NCI-H510A (cell line): ENCODE results near the gene FSTL5.

Experiments
- DNase-seq: peaks from one replicate; lab custom pipeline; 2025; lab: John Stamatoyannopoulos, UW

FSTL5 gene

DNA sequence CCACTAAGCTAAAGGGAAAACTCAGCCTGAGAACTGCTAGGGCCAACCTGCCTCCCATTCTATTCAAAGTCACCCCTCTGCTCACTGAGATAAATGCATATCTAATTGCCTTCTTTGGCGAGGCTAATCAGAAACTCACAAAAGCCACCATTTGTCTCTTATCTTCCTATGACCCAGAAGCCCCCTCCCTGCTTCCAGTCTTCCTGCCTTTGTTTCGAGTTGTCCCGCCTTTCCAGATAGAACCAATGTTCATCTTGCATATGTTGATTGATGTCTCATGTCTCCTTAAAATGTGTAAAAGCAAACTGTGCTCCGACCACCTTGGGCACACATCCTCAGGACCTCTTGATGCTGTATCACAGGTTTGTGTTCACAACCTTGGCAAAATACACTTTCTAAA is 459.8 kb downstream of the FSTL5 start:
- no peak for DNase-seq

DNA sequence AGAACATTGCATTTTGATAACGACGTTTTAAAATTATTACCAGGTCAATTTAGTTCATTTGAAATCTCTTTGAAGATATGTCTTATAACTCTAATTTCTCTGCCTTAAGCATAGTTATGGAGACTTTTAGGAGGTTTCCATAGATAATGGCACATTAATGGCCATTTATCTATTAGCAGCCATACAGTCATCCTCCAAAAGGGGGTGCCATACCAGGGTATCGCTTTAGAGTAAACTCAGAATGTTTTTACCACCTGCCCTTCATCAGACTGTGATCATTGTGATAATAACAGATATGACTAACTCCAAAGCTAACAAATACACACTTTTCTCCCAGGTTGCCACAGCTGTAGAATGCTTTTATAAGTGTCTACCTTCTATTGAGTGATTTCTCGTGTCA is 461.5 kb downstream of the FSTL5 start:
- DNase-seq = no peak

DNA sequence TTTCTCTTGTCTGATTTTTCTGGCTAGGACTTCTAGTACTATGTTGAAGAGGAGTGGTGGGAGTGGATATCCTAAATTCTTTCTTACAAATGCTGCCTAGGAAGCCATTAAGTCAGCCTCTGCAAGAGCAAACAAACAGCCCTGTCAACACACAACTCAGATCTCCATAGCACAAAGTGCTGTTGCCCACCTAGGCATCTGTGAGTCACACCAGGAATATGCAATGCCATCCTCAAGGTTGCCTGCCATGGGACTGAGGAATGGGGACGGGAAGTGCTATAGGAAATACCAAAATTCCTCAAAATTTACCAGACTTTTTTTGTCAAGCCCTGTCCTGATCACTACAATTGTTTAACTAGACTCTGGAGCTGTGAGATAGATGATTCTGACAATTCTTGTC is 466.9 kb downstream of the FSTL5 start:
- no peak for DNase-seq

DNA sequence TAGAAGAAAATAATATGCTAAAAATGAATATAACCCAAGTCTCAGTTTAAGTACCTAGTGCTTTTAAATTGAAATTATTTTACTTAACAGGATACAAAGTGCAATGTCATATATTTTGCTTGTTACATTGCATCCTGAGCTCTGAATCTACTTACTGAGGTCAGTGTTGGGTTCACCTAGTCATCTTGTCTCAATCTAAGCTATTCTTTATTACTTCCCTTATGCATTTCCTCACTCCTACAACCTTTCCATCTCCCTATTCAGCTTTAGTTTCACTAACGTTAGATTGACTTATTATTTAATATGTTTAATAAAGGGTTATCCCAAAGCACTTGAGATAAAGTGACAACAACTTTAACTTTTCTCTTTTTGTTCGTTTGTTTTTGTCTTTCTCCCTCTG is 483.7 kb downstream of the FSTL5 start:
- DNase-seq = no peak

DNA sequence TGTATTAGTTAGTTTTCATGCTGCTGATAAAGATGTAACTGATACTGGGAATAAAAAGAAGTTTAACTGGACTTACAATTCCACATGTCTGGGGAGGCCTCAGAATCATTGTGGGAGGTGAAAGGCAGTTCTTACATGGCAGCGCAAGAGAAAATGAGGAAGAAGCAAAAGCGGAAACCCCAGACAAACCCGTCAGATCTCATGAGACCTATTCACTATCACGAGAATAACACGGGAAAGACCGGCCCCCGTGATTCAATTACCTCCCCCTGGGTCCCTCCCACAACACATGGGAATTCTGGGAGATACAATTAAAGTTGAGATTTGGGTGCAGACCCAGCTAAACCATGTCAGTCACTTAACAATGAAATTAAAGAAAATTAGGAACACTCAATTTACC is 499.1 kb downstream of the FSTL5 start:
- no peak for DNase-seq

DNA sequence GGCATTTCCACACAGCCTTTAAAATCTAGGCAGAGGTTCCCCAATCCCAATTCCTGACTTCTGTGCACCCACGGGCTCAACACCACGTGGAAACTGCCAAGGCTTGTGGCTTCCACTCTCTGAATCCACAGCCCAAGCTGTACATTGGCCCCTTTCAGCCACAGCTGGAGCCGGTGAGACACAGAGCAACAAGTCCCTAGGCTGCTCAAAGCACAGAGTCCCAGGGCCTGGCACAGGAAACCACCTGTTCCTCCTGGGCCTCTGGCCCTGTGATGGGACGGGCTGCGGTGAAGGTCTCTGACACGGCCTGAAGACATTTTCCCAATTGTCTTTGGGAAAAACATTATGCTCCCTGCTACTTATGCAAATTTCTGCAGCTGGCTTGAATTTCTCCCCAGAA is 500.0 kb downstream of the FSTL5 start:
- DNase-seq = no peak

DNA sequence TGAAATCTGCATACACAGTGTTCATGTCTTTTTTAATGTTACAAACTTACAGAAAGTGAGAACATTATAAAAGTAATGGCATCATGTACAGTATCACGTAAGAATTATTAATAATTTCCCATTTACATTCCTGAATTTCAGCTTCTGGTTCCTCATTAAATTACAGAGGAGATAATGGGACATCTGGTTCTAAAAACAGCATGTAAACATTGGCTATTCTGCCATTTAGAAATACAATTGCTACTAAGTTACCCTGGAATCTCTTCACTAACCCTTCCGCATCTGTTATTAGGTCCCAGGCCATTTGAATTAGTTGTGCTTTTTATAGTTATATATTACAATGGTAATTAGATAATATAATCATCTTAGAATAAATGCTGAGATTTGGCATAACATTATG is 505.1 kb downstream of the FSTL5 start:
- no peak for DNase-seq

DNA sequence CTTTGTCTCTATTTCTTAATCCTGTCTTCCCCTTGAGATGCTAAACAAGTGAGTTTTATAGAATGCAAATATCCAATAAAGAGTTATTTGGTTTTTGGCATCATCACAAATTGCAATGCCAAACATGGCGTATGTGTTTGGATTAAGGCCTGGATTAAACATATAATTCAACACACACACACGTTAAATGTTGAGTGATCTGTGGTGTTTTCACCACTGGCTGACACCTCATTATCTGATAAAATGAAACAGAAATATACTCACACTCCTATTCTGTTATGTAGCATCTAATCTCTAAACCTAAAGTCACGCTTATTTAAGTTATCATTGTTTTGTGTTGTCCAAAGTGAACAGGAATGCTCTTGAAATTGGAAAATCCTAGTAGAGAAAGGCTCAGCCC is 506.2 kb downstream of the FSTL5 start:
- no peak for DNase-seq

DNA sequence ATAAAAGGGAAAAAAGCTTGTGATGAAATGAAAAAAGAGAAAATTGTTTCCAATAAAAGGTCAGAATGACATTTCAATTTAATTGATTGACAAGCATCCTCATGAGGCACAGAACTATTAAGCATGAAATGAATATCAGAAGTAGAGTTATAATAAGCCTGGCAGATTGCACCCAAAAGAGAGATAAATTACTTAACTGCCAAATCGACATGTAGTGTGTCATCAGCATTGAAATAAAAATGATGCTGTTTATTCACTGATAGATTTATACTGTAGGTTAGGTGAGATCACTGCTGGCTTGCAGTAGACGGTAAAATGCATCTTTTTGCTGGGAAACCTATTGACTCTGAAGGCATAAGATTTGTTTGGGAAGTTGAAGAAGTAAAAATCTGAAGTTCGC is 507.2 kb downstream of the FSTL5 start:
- no peak for DNase-seq

DNA sequence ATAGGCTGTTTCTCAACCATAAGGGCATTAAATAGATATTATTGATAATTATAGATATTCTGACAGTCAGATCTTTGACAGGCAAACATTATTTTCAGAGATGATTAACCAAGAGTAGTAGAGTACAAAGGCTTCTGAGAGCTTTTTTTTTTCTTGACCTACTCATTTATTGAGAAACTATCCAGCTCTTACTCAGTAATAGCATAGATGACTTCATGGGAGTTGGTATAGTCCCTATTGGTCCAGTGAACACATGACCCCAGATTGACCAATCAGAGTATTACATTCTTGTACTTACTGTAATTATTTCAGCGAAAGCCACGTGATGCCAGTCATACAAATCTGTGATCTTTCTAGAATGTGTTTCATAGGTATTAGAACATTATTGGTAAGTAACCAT is 508.7 kb downstream of the FSTL5 start:
- no peak for DNase-seq

DNA sequence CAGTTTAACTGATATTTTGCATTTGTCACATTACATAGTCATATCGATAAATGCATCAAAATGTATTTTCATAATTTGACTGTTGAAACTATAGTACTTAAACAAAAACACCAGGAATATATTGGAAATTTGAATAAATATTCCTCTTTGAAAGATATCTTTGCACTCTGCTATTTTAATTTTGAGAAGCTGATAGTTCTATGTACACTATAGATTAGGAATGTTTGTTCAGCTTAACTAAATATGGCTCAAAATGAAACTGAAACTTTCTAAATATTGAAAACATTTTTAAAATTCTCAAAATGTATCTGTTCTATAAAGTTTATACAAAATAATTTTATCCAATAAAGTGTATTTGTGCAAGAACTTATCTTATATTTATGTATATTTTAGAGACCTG is 510.1 kb downstream of the FSTL5 start:
- DNase-seq = no peak

DNA sequence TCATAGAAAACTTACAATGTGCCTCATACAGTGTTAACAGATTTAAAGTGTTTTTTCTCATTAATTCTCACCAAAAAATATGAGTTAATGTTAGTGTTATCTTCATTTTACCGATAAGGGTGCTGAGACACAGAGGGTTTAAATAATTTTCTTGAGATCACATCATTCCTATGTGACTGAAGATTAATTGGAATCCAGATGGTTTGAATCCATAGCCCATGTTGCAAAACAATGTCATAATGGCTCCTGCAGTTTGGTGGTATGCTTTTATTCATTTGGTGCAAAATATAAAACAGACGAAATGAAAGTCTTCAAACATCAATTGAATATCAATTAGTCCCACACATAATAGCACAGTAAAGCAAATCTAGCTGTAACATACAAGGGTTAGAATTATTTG is 512.2 kb downstream of the FSTL5 start:
- DNase-seq = no peak

DNA sequence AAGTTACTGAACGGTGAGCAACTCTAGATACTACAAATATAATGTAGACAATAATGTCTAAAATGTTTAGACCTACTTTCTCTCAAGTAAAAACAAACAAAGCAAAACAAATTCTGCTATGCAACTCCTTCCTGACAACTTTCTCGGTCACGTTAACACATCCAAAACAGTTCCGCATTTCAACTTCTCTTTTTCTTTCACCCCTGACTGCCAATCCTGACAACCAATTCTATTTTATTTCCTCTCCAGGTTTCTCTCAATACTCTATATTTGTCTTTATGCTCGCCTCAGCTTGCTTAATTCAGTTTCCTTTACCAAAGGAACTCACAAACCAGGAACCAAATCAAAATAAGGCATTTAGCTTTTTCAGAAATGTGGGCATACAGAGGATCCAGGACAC is 513.0 kb downstream of the FSTL5 start:
- no peak for DNase-seq

DNA sequence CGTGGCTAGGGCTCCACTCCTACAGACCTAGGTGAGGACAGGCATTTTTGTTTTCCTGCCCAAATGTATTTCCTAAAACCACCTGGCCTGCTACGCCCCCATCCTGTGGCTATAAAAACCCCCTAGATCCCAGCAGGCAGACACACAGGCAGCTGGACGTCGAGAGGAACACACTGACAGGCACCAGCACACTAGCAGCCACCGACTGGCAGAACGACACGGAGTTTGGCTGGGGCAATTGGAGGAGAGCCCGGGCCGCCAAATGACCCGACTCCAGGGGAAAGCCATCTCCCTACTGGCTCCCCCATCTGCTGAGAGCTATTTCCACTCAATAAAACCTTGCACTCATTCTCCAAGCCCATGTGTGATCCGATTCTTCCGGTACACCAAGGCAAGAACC is 516.0 kb downstream of the FSTL5 start:
- no peak for DNase-seq

DNA sequence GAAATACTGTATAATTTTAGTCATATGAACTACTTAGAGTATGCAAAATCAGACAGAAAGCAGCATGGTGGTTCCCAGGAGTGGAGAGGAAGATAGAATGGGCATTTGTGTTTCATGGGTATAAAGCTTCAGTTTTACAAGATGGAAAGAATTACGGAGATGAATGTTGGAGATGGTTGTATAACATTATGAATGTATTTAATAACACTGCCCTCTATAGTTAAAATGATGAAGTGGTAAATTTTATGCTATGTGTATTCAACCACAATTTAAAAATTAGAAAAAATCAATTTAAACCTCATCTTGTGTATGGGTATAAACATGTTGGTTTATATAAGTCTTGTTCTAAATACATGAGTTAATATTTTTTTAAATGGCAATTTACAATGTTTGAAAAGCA is 521.1 kb downstream of the FSTL5 start:
- no peak for DNase-seq

DNA sequence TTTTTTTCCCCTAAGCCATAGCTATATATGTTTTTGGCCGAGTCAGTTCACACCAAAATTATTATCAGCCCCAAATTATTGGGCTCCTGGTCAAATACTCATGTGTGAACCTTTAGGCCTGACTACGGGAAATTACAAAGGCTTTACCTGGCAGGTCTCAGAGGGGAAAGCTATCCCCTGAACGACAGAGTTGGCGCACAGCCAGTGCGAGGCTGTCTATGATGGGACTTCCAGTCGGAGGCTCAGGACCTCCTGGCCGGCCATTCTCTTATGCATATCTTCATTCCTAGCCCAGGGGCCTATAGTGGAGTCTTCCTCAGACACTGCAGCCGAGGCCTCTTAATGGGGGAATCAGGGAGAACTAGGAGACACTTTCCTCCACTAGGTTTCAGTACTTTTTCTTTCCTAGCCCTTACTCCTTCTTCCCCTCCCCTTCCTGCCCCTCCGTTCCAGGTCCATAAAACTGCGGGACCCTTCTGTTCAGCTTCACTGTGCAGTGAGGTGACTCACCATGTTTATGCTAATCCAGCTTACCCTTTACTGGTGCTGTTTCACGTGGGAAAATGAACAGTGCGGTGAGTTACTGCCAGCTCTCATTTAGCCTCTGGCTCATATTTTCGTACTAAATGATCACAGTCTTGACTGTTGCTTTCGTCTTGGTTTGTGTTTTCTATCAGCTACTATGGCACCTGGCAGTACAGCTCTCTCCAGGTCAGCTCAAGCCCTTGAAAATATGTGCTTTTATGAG is 533.9 kb downstream of the FSTL5 start:
- no peak for DNase-seq

DNA sequence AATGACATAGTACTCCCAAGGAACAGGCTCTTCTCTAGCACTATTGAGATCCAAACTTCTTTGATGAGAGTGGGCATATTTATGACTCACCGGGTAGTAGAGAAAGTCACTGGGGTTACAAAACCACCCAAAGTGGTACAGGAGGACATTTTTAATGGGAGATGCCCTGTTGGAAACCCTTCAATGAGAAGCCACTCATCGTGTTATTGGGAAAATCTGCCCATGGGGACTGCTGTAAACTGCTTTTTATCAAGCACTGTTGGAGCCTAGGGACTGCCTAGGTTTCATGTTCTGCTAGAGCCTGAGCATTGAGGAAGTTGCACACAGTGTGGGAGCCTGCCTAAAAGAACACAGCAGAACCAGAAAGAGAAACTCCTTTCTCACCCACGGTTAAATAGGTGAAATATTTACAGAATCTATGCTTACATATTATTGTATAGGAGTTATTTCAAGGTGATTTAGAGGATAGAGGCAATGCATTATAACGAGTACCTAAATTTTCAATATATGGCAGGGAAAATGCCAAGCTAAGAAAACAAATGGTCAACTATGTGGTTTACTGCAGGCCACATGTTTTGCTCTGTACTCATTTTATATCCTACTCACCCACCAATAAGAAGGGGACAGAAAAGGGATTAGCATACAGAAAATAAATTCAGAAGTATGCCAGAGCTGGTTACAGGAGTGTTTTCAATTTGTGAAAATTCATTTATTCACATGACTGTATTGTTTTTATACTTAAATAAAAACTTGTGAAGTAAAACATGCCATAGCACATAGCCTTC is 559.1 kb downstream of the FSTL5 start:
- DNase-seq = no peak

DNA sequence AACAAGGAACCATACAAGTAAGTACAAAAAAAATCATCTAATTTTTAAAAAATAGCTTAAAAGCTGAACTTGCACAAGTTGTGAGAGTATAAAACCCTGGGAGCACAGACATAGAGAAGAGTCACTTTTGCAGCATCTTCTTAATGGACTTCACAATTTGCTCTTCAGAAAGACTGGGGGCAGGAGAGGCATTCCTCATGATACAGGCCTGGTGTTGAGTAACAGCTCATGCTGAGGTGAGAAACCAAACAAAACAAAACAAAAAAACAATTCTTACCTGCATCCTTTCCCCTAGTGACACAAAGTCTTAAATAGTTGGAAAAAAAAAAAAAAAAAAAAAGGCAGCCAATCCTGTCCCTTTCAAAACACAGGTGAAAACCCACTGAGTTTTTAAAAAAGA is 562.8 kb downstream of the FSTL5 start:
- DNase-seq = no peak

DNA sequence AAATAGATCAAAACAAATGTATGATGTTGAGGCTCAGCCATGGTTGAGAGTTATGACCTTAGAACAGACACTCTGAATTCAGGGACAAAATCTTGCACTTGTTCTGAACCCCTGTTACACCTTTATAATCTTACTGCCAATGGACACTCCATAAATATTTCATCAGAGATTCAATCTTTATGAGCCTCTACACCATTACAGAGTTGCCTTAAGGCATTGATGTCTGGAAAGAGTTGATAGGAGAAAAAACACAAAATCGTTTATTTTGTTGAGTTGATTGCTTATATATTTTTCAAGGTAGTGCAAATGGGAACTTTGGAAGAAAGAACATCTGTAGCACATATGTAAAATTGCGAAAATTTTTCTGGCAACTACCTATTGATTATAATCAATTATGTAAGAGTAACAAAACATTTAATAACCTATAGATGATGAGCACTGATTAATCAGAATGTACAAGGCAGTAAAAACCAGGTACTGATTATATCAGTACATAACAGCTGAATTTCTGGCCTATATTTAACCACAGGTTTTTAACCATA is 568.5 kb downstream of the FSTL5 start:
- no peak for DNase-seq

DNA sequence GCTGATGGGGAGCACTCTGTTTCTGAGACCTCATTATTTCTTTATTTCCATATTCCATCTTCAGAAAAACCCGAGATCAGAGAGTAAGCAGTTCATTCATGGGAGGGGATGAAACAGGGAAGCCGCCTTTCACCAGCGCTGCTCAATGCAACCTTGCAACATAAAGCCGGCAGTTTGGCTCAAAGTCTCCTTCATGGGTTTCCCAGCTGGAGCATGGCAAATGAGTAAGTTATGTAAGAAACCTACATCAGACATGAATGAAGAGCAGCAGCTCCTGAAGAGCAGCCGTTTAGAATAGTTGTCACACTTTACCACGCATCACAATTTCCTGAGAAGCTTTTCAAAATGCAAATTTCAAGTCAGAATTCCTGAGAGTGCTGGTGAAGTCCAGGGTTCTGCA is 578.8 kb downstream of the FSTL5 start:
- DNase-seq = no peak

DNA sequence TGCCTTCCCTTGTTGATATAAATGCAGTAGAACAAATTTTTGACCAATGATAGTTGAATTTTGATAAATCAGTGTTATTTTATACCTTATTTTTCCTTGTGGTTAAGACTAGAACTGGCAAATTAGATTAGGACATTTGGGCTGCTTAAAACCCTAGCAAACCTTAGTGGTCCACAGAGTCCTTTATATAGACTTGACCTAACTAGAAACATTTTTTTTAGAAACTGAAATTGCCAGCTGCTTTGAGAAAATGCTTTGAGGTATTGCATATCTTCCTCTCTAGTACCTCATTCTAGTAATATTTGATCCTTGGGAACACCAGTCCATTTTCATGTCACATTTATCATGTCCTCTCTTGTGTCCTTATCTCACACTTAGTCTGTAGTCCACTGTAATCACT is 580.3 kb downstream of the FSTL5 start:
- no peak for DNase-seq

DNA sequence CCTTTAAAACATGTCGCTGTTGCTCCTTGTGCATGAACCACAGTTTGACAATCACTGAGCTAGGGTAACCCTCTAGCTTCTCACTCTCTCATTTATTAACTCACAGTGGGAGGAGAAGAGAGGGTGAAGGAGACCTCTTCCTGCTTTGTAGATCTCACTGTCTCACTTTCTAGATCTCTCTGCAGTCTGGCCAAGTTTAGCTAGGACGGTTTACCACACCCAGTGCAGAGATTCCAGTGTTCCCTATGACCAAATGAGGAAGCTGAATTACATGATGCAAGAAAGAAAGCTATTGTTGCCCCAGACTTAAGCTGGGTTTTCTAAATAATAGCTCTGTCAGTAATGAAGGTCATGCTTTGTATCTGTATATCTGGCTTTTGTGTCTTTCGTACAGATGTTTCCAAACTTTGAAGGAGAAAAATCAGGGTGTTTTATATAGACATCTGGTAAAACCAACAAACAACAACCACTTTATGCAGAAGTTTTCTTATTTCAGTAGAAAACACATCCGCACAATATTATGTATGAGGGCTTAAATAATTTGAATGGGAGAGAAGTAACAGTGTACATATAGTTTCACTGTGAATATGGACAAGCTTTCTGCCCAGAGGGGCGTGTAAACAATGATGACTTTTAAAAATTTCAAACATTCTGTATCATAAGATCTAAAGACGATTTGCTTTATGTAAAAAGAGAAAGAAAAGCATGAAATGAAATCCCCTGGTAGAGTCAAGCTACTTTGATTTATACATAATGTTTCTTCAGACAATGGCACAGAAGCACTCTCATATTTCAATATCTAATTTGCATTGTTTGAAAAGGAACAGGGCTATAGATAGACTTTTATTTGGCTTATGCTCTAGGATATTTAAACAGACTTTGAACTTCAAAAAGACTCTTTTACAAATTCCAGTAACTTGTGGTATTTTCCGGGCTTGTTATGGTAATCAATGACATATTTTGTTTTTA is 582.3 kb downstream of the FSTL5 start:
- no peak for DNase-seq
